ENCODE data around the gene SRSF5. TPM values are rescaled to one million over a fixed set of nuclear protein-coding genes. Genes with fewer than 3 reads are reported as not detected.
A peak's percentile ranks its signal among the peaks of the same experiment; 100 is the strongest.

Gene SRSF5
- total and polyA plus RNA-seq, 2 of the 13 experiments (the other 11 are each of a cell fraction or from before 2014, with no cell fraction given): 189 to 277 TPM

GRCh38 chr14:69808919-69809808, 42.2 kb downstream of the SRSF5 start (continued):
- TF ChIP-seq PRDM10 (CRISPR knock-in tag; IDR thresholded peaks at IDR 0.05; ENCODE audit: low read depth) (no peak), ZNF816 (CRISPR knock-in tag; IDR thresholded peaks at IDR 0.05; ENCODE audit: borderline replicate concordance) (no peak), GABPB1 (CRISPR knock-in tag; IDR thresholded peaks at IDR 0.05) (peak; percentile 25; the same call in 1 of the 2 replicates), NFE2L1 (CRISPR knock-in tag; IDR thresholded peaks at IDR 0.05; ENCODE audit: borderline replicate concordance) (no peak), MBNL3 (CRISPR knock-in tag; conservative IDR thresholded peaks at IDR 0.05) (no peak), GRHL1 (CRISPR knock-in tag; conservative IDR thresholded peaks at IDR 0.05) (no peak), PCBP1 (IDR thresholded peaks at IDR 0.05; ENCODE audit: borderline replicate concordance, low read depth, low read length) (no peak), ZFYVE20 (CRISPR knock-in tag; IDR thresholded peaks at IDR 0.05; ENCODE audit: borderline replicate concordance, low read depth) (no peak), KDM2A (CRISPR knock-in tag; IDR thresholded peaks at IDR 0.05; ENCODE audit: borderline replicate concordance, low read depth) (no peak), ZNF10 (CRISPR knock-in tag; IDR thresholded peaks at IDR 0.05; ENCODE audit: borderline replicate concordance, low read depth) (no peak), PAWR (CRISPR knock-in tag; IDR thresholded peaks at IDR 0.05; ENCODE audit: borderline replicate concordance) (no peak), TEF (CRISPR knock-in tag; IDR thresholded peaks at IDR 0.05) (no peak), RFX5 (IDR thresholded peaks at IDR 0.05; ENCODE audit: low read depth, low read length) (no peak), ZNF510 (CRISPR knock-in tag; IDR thresholded peaks at IDR 0.05; ENCODE audit: low read depth) (no peak), FOXO4 (CRISPR knock-in tag; conservative IDR thresholded peaks at IDR 0.05) (no peak), HMG20B (CRISPR knock-in tag; conservative IDR thresholded peaks at IDR 0.05) (0 out of 2 replicates have a peak, but pooled peaks have one; percentile 9), MXD4 (CRISPR knock-in tag; IDR thresholded peaks at IDR 0.05) (peak; percentile 60; the same call in 1 of the 2 replicates), RELA (CRISPR knock-in tag; IDR thresholded peaks at IDR 0.05) (no peak), TFAP4 (IDR thresholded peaks at IDR 0.05; ENCODE audit: borderline replicate concordance, low read depth) (peak; percentile 63; the same call in 1 of the 2 replicates), RBM22 (optimal IDR thresholded peaks at IDR 0.05; ENCODE audit: low read length) (no peak)

Measured in HepG2 (cell line).